HG02885 (cell line): ENCODE measurements around the gene ACE.

Experiments
- ATAC-seq: cut with Tn5 transposase; IDR thresholded peaks from one replicate; pipeline ENCODE4 v1.9.1; 2021; ENCODE audit warnings: mild to moderate bottlenecking; ENCODE audit not compliant: unreplicated experiment, poor library complexity

Gene ACE

GRCh38 chr17:63490329-63490728, 13.5 kb downstream of the ACE start:
- no peak for ATAC-seq

GRCh38 chr17:63490858-63491400, 14.1 kb downstream of the ACE start:
- no peak for ATAC-seq

- ATAC-seq: no peak
Measured at GRCh38 chr17:63491413-63491812, 14.6 kb downstream of the ACE start.

GRCh38 chr17:63491977-63492618, 15.2 kb downstream of the ACE start:
- no peak for ATAC-seq

- ATAC-seq: no peak
Measured at GRCh38 chr17:63492940-63493339, 16.1 kb downstream of the ACE start.

DNA sequence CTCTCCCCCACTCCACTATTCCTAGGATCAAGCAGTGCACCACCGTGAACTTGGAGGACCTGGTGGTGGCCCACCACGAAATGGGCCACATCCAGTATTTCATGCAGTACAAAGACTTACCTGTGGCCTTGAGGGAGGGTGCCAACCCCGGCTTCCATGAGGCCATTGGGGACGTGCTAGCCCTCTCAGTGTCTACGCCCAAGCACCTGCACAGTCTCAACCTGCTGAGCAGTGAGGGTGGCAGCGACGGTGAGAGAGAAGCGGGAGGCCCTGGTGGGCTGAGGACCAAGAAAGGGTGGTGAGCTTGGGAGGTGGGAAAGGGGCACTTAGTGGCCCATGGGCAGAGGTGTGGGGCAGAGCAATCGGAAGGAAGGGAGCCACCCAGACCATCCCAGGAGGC, 16.6 kb downstream of the ACE start:
- ATAC-seq: no peak

GRCh38 chr17:63494300-63494928, 17.6 kb downstream of the ACE start:
- no peak for ATAC-seq

DNA sequence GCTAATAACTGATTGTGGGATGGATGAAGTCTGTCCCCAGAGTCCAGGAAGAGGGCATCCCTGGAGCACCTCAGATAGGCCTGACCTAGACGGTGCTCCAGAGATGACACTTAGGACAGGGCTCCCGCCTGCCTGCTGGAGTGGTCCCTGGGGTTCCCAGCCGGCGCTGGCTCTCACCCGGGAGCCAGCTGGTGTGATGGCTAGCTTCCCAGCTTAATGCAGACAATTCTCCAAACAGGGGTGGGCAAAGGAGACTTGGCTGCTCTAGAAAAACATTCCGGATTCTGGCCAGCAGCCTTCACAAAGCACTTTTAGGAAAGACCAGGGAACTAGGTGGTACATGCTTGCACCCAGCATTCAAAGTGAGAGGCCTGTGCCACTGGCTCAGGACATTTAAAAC, 18.6 kb downstream of the ACE start:
- ATAC-seq: no peak

DNA sequence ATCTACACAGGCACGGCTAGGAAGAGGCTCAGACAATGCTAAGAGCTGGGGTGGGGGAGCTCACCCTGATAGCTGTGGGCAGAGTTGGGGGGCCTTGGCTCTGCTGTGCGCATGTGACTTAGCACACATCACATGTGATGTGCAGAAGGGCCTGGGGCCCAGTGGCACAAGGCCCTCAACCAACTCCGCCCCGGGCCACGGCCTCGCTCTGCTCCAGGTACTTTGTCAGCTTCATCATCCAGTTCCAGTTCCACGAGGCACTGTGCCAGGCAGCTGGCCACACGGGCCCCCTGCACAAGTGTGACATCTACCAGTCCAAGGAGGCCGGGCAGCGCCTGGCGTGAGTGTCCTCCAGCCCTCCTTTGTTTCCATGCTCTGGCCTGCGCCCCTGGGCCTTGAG, 19.3 kb downstream of the ACE start:
- ATAC-seq: no peak

- no peak for ATAC-seq
Measured at GRCh38 chr17:63496663-63497400, 20.0 kb downstream of the ACE start.

- ATAC-seq: no peak
Measured at GRCh38 chr17:63497708-63498483, 21.0 kb downstream of the ACE start.

- ATAC-seq: no peak
Measured at GRCh38 chr17:63498626-63499195, 21.9 kb downstream of the ACE start.

DNA sequence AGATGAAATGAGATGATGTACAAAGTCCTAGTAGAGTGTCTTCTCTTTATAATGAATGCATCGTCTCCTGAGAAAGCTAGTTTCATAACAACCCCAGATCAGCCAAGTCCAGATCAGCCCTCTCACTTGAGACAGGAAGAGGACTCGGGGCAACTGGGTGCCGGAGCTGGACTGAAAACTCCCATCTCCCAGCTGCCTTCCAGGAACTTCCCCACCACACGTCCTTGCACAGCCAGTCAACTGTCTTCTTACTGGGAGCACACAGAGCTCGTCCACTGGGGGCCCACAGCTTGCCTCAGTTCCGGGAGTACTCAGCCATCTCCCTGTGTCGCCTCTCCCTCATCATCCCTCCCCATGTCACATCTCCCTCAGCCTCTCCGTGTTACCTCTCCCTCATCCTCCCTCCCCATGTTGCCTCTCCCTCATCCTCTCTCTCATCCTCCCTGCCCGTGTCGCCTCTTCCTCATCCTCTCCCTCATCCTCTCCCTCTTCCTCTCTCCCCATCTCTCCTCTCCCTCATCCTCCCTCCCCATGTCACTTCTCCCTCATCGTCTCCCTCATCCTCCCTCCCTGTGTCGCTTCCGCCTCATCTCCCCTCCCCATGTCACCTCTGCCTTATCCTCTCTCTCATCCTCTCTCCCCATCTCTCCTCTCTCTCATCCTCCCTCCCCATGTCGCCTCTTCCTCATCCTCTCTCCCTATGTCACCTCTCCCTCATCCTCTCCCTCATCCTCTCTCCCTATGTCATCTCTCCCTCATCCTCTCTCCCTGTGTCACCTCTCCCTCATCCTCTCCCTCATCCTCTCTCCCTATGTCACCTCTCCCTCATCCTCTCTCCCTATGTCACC, 23.9 kb downstream of the ACE start:
- ATAC-seq: no peak

GRCh38 chr17:63503341-63503705, 26.5 kb downstream of the ACE start:
- no peak for ATAC-seq

GRCh38 chr17:63504261-63504660, 27.4 kb downstream of the ACE start:
- no peak for ATAC-seq

DNA sequence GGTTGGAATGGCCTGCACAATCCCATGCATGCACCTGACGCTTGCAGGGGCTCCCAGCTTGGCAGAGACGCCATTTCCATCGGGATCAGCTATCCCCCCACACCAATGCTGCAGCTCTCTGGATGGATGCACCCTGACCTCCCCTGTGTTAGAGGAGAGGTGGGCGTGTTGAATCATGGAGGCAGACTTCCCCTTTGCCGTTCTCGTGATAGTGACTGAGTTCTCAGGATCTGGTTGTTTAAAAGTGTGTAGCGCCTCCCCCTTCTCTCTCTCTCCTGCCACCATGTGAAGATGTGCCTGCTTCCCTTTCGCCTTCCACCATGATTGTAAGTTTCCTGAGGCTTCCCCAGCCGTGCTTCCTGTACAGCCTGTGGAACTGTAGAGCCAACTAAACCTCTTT, 28.5 kb downstream of the ACE start:
- ATAC-seq: no peak

- no peak for ATAC-seq
Measured at GRCh38 chr17:63506627-63507026, 29.8 kb downstream of the ACE start.

- no peak for ATAC-seq
Measured at GRCh38 chr17:63511331-63511730, 34.5 kb downstream of the ACE start.

DNA sequence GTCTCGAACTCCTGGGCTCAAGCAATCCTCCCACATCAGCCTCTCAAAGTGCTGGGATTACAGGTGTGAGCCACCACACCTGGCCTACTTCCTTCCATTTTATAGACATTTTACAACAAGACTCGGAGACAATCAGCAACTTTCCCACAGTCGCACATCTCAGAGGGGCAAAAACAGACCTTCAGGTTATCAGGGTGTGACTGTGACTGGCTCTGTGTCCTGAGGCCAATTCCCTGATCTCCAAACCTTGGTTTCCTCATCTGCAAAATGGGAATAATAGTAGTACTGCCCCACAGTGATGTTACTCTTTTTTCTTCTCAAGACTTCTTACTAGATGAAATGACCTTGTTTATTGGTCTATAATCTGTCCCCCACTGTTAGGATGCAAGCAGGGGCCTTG, 35.5 kb downstream of the ACE start:
- ATAC-seq: no peak
